ENCODE measurements around the gene SAMD13. TPM values are rescaled to one million over a fixed set of nuclear protein-coding genes. Genes with fewer than 3 reads are reported as not detected.

SAMD13 gene
- total and polyA plus RNA-seq, 2 of the 4 experiments (the other 2 are of a cell fraction), result 0.27 to 0.36 TPM

DNA sequence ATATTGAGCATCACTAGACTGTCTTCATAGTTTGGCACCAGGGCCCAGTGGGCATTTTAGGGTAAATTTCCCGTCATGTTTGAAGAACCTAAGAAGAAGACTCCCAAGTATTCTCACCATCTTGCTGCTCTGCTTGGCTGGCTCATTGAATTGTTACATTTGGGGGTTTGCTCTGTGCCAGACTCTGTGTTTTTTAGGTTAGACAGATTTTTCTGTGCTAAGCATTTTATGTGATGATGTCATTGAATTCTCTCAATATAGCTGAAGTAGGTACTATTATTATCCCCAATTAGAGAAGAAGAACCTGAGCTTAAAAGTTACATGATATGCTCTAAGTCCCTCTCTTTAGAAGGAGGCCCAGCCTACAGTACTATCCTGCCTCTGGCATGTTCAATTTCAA lies 68.8 kb downstream of the SAMD13 start:
- Histone ChIP-seq H2BK20ac (ENCODE audit: low read depth, low read length) (no peak overlapping the region; the same call in 1 of the 2 replicates), H3K9me3 (ENCODE audit: control insufficient read depth, insufficient read depth, low read length) (0 out of 2 replicates have a peak, but pooled peaks cover 3% of the 10 kb centered on the region), H3K36me3 (ENCODE audit: control insufficient read depth, insufficient read depth, low read length) (no peaks in the 10 kb centered on the region), H2BK120ac (ENCODE audit: low read depth, low read length) (peak overlapping the region; percentile 51), H3K4me3 (ENCODE audit: insufficient read depth, low read depth, low read length) (no peak overlapping the region), H3K4me2 (ENCODE audit: low read depth, low read length) (no peak overlapping the region), H3K23ac (ENCODE audit: low read depth, low read length) (no peak overlapping the region), H2BK5ac (ENCODE audit: low read depth, low read length, poor library complexity, severe bottlenecking) (peak overlapping the region; percentile 60), H2AK9ac (replicated peaks; ENCODE audit: low read depth, low read length, poor library complexity) (no peak overlapping the region), H4K91ac (ENCODE audit: insufficient read depth, low read depth, low read length) (peak overlapping the region; percentile 2; the same call in 1 of the 2 replicates), H4K8ac (ENCODE audit: low read depth in 2 of 2, low read length in 2 of 2) (peak overlapping the region in 1 of 2 experiments; percentile 59; a peak in 2 of 4 replicates), H2AFZ (replicated peaks; ENCODE audit: low read length, poor library complexity) (no peak overlapping the region), H2AK5ac (ENCODE audit: low read depth, low read length) (peak overlapping the region; percentile 49), H3K27me3 (ENCODE audit: control insufficient read depth, insufficient read depth, low read length) (no peaks in the 10 kb centered on the region), H3K14ac (replicated peaks; ENCODE audit: low read depth, low read length) (no peak overlapping the region; the same call in 1 of the 2 replicates), H4K20me1 (ENCODE audit: insufficient read depth, low read length) (no peaks in the 10 kb centered on the region), H3K56ac (ENCODE audit: extremely low read depth, insufficient read depth, low read length) (no peak overlapping the region), H3K9ac (ENCODE audit: low read depth, low read length) (no peak overlapping the region), H3K79me1 (ENCODE audit: low read depth in 1 of 2, low read length in 2 of 2) (no peaks in the 10 kb centered on the region), H3K18ac (ENCODE audit: low read depth, low read length) (peak overlapping the region; percentile 74; the same call in 1 of the 2 replicates), H2BK15ac (ENCODE audit: low read depth, low read length) (peak overlapping the region; percentile 71; the same call in 1 of the 3 replicates), H4K5ac (ENCODE audit: low read depth, low read length) (no peak overlapping the region; the same call in 1 of the 2 replicates), H3K9me1 (ENCODE audit: insufficient read depth, low read length) (peaks cover 8% of the 10 kb centered on the region; the same call in 1 of the 2 replicates), H3K27ac (ENCODE audit: insufficient read depth, low read length) (no peak overlapping the region), H3K4ac (ENCODE audit: low read depth, low read length) (no peak overlapping the region), H3K4me1 (ENCODE audit: control insufficient read depth, insufficient read depth, low read length) (peaks cover 9% of the 10 kb centered on the region)
- no peak for ATAC-seq (ENCODE audit: low read depth)
- POLR2A ChIA-PET (ENCODE audit: unreplicated experiment), result no interaction called here
- intact Hi-C loops (cut with micrococcal nuclease) (no loop called here), dilution Hi-C loops (cut with HindIII; ENCODE audit: low sequenced_read_pairs, unreplicated experiment) (no loop called here), in situ Hi-C loops (cut with MboI; ENCODE audit: low sequenced_read_pairs) (no loop called here)
- no TSS peak for BruUV-seq (replicated peaks)
- TF ChIP-seq, protein P1, sequence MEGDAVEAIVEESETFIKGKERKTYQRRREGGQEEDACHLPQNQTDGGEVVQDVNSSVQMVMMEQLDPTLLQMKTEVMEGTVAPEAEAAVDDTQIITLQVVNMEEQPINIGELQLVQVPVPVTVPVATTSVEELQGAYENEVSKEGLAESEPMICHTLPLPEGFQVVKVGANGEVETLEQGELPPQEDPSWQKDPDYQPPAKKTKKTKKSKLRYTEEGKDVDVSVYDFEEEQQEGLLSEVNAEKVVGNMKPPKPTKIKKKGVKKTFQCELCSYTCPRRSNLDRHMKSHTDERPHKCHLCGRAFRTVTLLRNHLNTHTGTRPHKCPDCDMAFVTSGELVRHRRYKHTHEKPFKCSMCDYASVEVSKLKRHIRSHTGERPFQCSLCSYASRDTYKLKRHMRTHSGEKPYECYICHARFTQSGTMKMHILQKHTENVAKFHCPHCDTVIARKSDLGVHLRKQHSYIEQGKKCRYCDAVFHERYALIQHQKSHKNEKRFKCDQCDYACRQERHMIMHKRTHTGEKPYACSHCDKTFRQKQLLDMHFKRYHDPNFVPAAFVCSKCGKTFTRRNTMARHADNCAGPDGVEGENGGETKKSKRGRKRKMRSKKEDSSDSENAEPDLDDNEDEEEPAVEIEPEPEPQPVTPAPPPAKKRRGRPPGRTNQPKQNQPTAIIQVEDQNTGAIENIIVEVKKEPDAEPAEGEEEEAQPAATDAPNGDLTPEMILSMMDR (conservative IDR thresholded peaks at IDR 0.05; ENCODE audit: low read depth, low read length), result no peak
- TF ChIP-seq MAFK (IDR thresholded peaks at IDR 0.05; ENCODE audit: low read depth, low read length) (0 out of 2 replicates have a peak, but pooled peaks have one; percentile 17), FOS (IDR thresholded peaks at IDR 0.05; ENCODE audit: low read depth, low read length) (no peak)
- CTCF ChIA-PET, result no interaction called here
- no CpG with 5 or more reads among the region's 1 CpG for WGBS, 2 experiments (ENCODE audit: extremely low coverage in 2 of 2, insufficient read length in 1 of 2)
- DNase-seq, result no peak
